Adipocyte (in vitro differentiated cells): ENCODE results near the gene ZBTB20.

ENCODE experiments used
- DNase-seq: peaks from one replicate; pipeline ENCODE4 v3.0.0-alpha.2; 2015; ENCODE audit warnings: low read depth
- H3K27me3 ChIP-seq: replicated peaks from 2 replicates; pipeline ENCODE4 v1.7.0; 2013; ENCODE audit warnings: mild to moderate bottlenecking, low read length, moderate library complexity; ENCODE audit not compliant: control insufficient read depth, insufficient read depth
- H3K36me3 ChIP-seq: 2 replicates; pipeline ENCODE4 v1.7.0; 2013; ENCODE audit warnings: low read length, mild to moderate bottlenecking, moderate library complexity; ENCODE audit not compliant: control insufficient read depth, insufficient read depth, severe bottlenecking
- H3K4me1 ChIP-seq: 2 replicates; pipeline ENCODE4 v1.7.0; 2013; ENCODE audit warnings: mild to moderate bottlenecking, low read length, moderate library complexity; ENCODE audit not compliant: control insufficient read depth, insufficient read depth
- H3K4me3 ChIP-seq: 2 replicates; pipeline ENCODE4 v1.7.0; 2013; ENCODE audit warnings: mild to moderate bottlenecking, low read length, moderate library complexity
- H3K9ac ChIP-seq: 2 replicates; pipeline ENCODE4 v1.7.0; 2013; ENCODE audit warnings: mild to moderate bottlenecking, low read length, moderate library complexity
- H3K9me3 ChIP-seq: 2 replicates; pipeline ENCODE4 v1.7.0; 2013; ENCODE audit warnings: mild to moderate bottlenecking, low read length, moderate library complexity; ENCODE audit not compliant: control insufficient read depth

ZBTB20 gene

DNA sequence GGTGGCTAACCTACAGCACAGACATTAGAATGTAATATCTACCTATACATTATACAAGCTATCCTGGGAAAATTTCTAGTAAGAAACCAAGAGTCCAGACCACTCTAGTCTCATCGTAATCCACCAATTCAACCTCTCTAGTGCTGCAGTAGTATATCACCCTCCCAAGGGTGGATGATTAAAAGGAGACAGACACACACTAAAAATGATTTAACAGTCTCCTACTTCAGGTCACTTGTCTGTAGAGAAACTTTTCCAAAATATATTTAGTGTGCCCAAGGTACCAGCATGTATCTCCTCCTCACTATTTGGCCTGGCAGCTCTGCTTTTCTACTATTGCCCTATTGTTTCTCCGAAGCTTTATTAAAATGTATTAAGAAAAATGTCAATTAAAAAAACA is 45.0 kb downstream of the ZBTB20 start:
- H3K36me3 ChIP-seq, result no peaks in the 10 kb centered on the region
- H3K9ac ChIP-seq, result no peak overlapping the region
- no peaks in the 10 kb centered on the region for H3K27me3 ChIP-seq
- H3K4me1 ChIP-seq, result peaks cover 25% of the 10 kb centered on the region
- no peak for DNase-seq
- H3K4me3 ChIP-seq, result no peak overlapping the region
- H3K9me3 ChIP-seq, result no peaks in the 10 kb centered on the region

GRCh38 chr3:115100806-115101205 is 46.3 kb downstream of the ZBTB20 start:
- peak overlapping the region; percentile 89 for H3K9ac ChIP-seq
- peaks cover 25% of the 10 kb centered on the region for H3K4me1 ChIP-seq
- H3K36me3 ChIP-seq, result no peaks in the 10 kb centered on the region
- no peak for DNase-seq
- H3K27me3 ChIP-seq, result no peaks in the 10 kb centered on the region
- H3K9me3 ChIP-seq, result no peaks in the 10 kb centered on the region
- peak overlapping the region; percentile 85 for H3K4me3 ChIP-seq

DNA sequence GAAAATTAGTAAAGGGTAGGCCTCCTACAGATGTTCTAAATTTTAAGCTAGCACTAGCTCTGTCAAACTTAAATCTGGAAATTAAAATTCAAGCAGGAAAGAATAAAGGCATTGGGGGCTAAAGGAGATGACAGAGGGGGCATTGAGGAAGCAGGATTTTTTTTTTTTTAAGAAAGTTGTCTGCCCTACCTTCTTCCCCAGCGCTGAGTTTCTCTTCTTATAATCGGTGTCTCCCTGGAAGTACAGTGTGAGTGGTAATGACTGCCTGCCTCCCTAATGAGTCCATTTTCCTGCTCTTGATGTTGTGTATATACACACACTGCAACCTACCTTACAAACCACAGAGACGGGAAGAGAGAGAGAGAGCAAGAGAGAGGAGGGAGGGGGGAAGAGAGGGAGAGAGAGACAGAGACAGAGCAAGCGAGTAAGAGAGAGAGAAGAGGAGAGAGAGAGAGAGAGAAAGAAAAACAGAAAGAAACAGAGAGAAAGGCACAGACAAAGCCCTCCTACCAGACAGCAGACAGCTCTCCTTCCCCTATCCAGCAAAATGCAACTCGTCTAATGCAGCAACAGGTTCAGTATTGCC is 47.0 kb downstream of the ZBTB20 start:
- no peaks in the 10 kb centered on the region for H3K27me3 ChIP-seq
- H3K9me3 ChIP-seq, result no peaks in the 10 kb centered on the region
- DNase-seq, result peak; percentile 64
- peak overlapping the region; percentile 89 for H3K9ac ChIP-seq
- H3K4me1 ChIP-seq, result peaks cover 25% of the 10 kb centered on the region
- H3K36me3 ChIP-seq, result no peaks in the 10 kb centered on the region
- H3K4me3 ChIP-seq, result peak overlapping the region; percentile 85

GRCh38 chr3:115099134-115099985 is 47.7 kb downstream of the ZBTB20 start:
- DNase-seq, result peak; percentile 54
- peak overlapping the region; percentile 85 for H3K4me3 ChIP-seq
- no peaks in the 10 kb centered on the region for H3K27me3 ChIP-seq
- H3K9me3 ChIP-seq, result no peaks in the 10 kb centered on the region
- H3K4me1 ChIP-seq, result peaks cover 25% of the 10 kb centered on the region
- peak overlapping the region; percentile 89 for H3K9ac ChIP-seq
- no peaks in the 10 kb centered on the region for H3K36me3 ChIP-seq

GRCh38 chr3:115098354-115099073 is 48.6 kb downstream of the ZBTB20 start:
- peak overlapping the region; percentile 85 for H3K4me3 ChIP-seq
- no peak for DNase-seq
- H3K36me3 ChIP-seq, result no peaks in the 10 kb centered on the region
- H3K9me3 ChIP-seq, result no peaks in the 10 kb centered on the region
- peaks cover 25% of the 10 kb centered on the region for H3K4me1 ChIP-seq
- no peaks in the 10 kb centered on the region for H3K27me3 ChIP-seq
- H3K9ac ChIP-seq, result peak overlapping the region; percentile 89

DNA sequence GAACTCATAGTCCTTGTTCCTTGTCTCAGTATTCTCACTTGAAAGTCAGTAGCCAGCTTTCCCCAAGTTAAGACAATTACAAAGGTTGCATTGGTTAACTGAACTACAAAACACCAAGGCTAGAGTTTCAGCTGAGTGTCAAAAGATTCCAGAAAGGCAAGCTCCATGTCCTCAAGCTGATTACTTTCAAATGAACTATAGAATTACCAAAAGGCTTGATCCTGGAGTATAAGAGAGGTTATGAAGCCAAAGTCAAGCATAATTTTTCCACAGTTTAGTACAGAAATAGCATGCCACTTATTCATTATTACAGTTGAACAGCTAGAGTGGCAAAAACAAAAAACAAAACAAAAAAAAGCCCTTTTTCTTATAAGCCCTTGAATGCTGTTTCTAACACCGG is 51.9 kb downstream of the ZBTB20 start:
- Histone ChIP-seq H3K9me3 (no peaks in the 10 kb centered on the region), H3K27me3 (no peaks in the 10 kb centered on the region), H3K9ac (no peak overlapping the region), H3K4me1 (peaks cover 17% of the 10 kb centered on the region), H3K36me3 (no peaks in the 10 kb centered on the region), H3K4me3 (no peak overlapping the region)
- DNase-seq, result no peak

DNA sequence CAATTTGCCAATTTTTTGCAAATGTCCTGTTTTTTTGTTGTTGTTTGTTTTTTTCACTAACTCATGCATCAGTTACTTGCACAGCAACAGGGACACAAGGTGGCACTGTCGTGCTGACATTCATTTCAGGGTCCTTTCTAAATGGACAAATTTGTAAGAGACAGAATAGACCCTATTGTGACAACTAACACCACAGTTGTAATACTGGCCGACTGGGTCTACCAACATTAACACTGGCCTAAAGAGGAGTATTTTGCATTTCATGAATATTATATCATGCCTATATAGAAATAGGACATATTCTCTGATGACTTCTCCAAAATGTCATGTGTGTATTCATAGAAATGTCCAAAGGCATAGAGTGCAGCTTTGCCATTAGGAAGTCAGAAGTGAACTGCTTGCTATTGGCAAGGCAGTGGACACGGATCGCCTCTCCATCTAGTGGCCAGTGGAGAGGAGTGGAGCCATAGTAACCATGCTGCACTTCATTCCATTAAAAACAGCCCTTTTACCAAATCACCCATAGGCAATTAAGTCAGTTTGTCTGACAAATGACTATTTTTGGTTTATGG is 54.8 kb downstream of the ZBTB20 start:
- no peak overlapping the region for H3K9ac ChIP-seq
- H3K27me3 ChIP-seq, result no peaks in the 10 kb centered on the region
- peak; percentile 75 for DNase-seq
- no peak overlapping the region for H3K4me3 ChIP-seq
- no peaks in the 10 kb centered on the region for H3K9me3 ChIP-seq
- no peaks in the 10 kb centered on the region for H3K36me3 ChIP-seq
- H3K4me1 ChIP-seq, result no peaks in the 10 kb centered on the region

- Histone ChIP-seq H3K27me3 (no peaks in the 10 kb centered on the region), H3K4me1 (peaks cover 10% of the 10 kb centered on the region), H3K36me3 (no peaks in the 10 kb centered on the region), H3K9me3 (no peaks in the 10 kb centered on the region), H3K4me3 (no peak overlapping the region), H3K9ac (no peak overlapping the region)
- no peak for DNase-seq
These were observed 56.4 kb downstream of the ZBTB20 start for GRCh38 chr3:115090712-115091111.

DNA sequence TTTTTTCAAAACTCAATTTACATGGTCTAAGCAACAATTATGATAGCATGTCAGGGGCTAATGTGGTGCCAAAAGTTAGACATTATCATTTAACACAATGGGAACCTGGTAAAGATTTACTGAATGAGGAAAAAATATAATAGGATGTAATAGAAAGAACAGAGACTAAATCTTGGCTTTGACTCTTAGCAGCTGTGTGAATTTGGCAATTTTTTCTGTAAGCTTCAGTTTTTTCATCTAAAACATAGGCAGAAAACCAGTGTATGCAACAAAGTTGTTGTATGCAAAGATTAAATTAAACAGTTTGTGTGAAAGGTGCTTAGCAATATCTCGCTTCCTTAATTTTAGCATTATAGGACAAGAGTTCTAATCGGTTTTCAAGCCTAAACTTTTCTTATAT is 57.6 kb downstream of the ZBTB20 start:
- no peaks in the 10 kb centered on the region for H3K27me3 ChIP-seq
- peaks cover 23% of the 10 kb centered on the region for H3K4me1 ChIP-seq
- H3K4me3 ChIP-seq, result no peak overlapping the region
- H3K9ac ChIP-seq, result no peak overlapping the region
- H3K9me3 ChIP-seq, result no peaks in the 10 kb centered on the region
- no peak for DNase-seq
- H3K36me3 ChIP-seq, result no peaks in the 10 kb centered on the region

DNA sequence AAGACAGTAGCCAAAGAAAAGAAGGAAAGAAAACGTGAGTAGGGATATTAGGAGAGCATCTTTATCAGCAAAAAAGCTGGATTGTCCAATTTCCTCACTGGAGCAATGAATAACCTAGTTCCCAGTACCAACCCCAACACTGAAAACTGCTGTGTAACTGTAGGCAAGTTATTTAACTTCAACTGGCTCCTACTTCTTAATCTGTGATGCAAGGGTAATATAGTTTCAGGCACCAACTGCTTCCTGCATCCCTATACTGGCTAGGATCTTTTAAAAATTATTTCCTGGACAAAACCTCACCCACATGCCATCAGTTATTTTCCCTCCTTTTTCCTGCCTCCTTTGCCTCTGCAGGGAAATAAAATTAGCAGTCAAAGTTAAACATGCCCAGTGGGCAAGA is 59.6 kb downstream of the ZBTB20 start:
- no peak overlapping the region for H3K9ac ChIP-seq
- no peak for DNase-seq

GRCh38 chr3:115086344-115086743 is 60.7 kb downstream of the ZBTB20 start:
- Histone ChIP-seq H3K36me3 (no peaks in the 10 kb centered on the region), H3K4me1 (peaks cover 23% of the 10 kb centered on the region), H3K9ac (no peak overlapping the region), H3K27me3 (no peaks in the 10 kb centered on the region), H3K9me3 (no peaks in the 10 kb centered on the region), H3K4me3 (no peak overlapping the region)
- DNase-seq, result no peak

More for the DNA sequence above, 59.6 kb downstream of the ZBTB20 start:
- Histone ChIP-seq H3K4me1 (peaks cover 23% of the 10 kb centered on the region), H3K27me3 (no peaks in the 10 kb centered on the region), H3K9me3 (no peaks in the 10 kb centered on the region), H3K4me3 (no peak overlapping the region), H3K36me3 (no peaks in the 10 kb centered on the region)
